HG02973 (cell line): ENCODE measurements around the gene CTIF.
"Not testable (repeated sequence)": the region's sequence is repeated elsewhere in the genome, so short reads cannot be mapped to it uniquely, and the experiment has no call there.

Source experiments
- ATAC-seq: cut with Tn5 transposase; IDR thresholded peaks from one replicate; pipeline ENCODE4 v1.9.1; 2021; ENCODE audit warnings: moderate library complexity; ENCODE audit not compliant: unreplicated experiment

CTIF gene

GRCh38 chr18:48811401-48811800 is 272.6 kb downstream of the CTIF start:
- ATAC-seq = no peak

GRCh38 chr18:48811977-48812451 is 273.2 kb downstream of the CTIF start:
- not testable (repeated sequence) for ATAC-seq

GRCh38 chr18:48813321-48813720 is 274.5 kb downstream of the CTIF start:
- ATAC-seq = no peak

GRCh38 chr18:48813833-48814489 is 275.1 kb downstream of the CTIF start:
- ATAC-seq = no peak

GRCh38 chr18:48814490-48815178 is 275.8 kb downstream of the CTIF start:
- ATAC-seq = no peak

- ATAC-seq = no peak
These were observed 276.3 kb downstream of the CTIF start for GRCh38 chr18:48815179-48815515.

GRCh38 chr18:48815581-48816324 is 276.9 kb downstream of the CTIF start:
- ATAC-seq = no peak

- ATAC-seq = no peak
These were observed 277.7 kb downstream of the CTIF start for GRCh38 chr18:48816554-48816953.

GRCh38 chr18:48817021-48817461 is 278.2 kb downstream of the CTIF start:
- no peak for ATAC-seq

GRCh38 chr18:48818329-48819254 is 279.8 kb downstream of the CTIF start:
- ATAC-seq = no peak

- ATAC-seq = no peak
These were observed 280.4 kb downstream of the CTIF start for GRCh38 chr18:48819276-48819675.

- ATAC-seq = no peak
These were observed 281.1 kb downstream of the CTIF start for GRCh38 chr18:48819781-48820482.

- peak; percentile 79 for ATAC-seq
These were observed 281.8 kb downstream of the CTIF start for GRCh38 chr18:48820483-48821250.

GRCh38 chr18:48821251-48821590 is 282.4 kb downstream of the CTIF start:
- ATAC-seq = no peak

- ATAC-seq = no peak
These were observed 283.0 kb downstream of the CTIF start for GRCh38 chr18:48821845-48822244.

- no peak for ATAC-seq
These were observed 285.6 kb downstream of the CTIF start for GRCh38 chr18:48824231-48824970.

- no peak for ATAC-seq
These were observed 286.4 kb downstream of the CTIF start for GRCh38 chr18:48825101-48825745.

GRCh38 chr18:48826271-48826670 is 287.4 kb downstream of the CTIF start:
- no peak for ATAC-seq
